NT2/D1 (cell line): ENCODE data around the gene MED12L.

Source experiments
- SUZ12 ChIP-seq: IDR thresholded peaks from 2 replicates; pipeline ENCODE4 v1.6.1; 2011; ENCODE audit not compliant: insufficient read length, insufficient read depth; ENCODE audit errors: extremely low read depth
- YY1 ChIP-seq: IDR thresholded peaks from 2 replicates; pipeline ENCODE4 v1.6.1; 2011; ENCODE audit not compliant: insufficient read length, insufficient read depth
- ZNF274 ChIP-seq: IDR thresholded peaks from 2 replicates; pipeline ENCODE4 v1.6.1; 2011; ENCODE audit warnings: mild to moderate bottlenecking, low read depth, low read length

DNA sequence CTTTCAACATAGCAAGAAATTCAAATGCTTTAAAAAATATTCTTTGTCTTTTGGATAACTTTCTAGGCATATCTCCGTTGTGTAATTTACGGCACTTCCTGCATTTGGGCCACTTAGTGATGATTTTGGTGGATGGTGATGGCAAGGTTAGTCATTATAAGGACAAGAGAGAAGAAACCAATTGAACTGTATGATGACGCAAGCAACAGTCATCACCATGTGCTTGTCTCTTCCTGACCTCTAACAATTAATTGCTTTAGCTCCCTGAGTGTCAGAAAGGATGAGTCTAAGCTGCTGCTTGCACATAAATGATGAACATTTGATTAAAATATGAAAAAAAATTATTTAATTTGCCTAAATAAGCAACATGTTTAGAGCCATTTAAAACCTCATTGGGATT is 310.3 kb downstream of the MED12L start:
- no peak for TF ChIP-seq YY1
- TF ChIP-seq SUZ12 = no peak
- TF ChIP-seq ZNF274 = no peak
